ENCODE data around the gene TRIM62. TPM values are rescaled to one million over a fixed set of nuclear protein-coding genes. Genes with fewer than 3 reads are reported as not detected.

The TRIM62 gene
- total RNA-seq, 6 donors from 2014 or later, result 3.8 to 16.8 (median 5.5) TPM

DNA sequence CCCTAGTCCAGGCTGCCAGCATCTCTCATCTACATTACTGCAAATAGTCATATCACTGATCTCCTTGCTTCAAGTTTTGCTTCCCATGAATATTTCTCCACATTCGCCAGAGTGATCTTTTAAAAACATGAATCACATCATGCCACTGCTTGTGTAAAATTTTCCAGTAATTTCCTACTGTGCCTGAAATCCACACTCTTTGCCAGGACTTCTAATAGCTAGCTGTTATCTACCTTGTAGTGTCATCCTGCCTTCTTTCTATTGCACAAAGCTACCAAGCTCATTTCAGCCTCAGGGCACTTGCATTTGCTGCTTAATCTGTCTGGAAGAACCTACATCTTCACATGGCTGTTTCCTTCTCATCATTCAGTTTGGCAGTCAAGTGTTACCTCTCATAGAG is 40.5 kb upstream of the TRIM62 start:
- H3K9me3 ChIP-seq, result peaks cover 0 to 8% (median 6%) of the 10 kb centered on the region in 4 donors
- H3K4me3 ChIP-seq, result no peak overlapping the region
- H3K36me3 ChIP-seq, result no peaks in the 10 kb centered on the region
- peaks cover 4 to 10% (median 10%) of the 10 kb centered on the region in 4 donors for H3K4me1 ChIP-seq
- 88 to 92% methylated on average over 1 of the region's 1 CpG for WGBS, 2 donors
- ATAC-seq (ENCODE audit: low FRiP score in 2 of 2), result no peak
- TF ChIP-seq, protein P1, sequence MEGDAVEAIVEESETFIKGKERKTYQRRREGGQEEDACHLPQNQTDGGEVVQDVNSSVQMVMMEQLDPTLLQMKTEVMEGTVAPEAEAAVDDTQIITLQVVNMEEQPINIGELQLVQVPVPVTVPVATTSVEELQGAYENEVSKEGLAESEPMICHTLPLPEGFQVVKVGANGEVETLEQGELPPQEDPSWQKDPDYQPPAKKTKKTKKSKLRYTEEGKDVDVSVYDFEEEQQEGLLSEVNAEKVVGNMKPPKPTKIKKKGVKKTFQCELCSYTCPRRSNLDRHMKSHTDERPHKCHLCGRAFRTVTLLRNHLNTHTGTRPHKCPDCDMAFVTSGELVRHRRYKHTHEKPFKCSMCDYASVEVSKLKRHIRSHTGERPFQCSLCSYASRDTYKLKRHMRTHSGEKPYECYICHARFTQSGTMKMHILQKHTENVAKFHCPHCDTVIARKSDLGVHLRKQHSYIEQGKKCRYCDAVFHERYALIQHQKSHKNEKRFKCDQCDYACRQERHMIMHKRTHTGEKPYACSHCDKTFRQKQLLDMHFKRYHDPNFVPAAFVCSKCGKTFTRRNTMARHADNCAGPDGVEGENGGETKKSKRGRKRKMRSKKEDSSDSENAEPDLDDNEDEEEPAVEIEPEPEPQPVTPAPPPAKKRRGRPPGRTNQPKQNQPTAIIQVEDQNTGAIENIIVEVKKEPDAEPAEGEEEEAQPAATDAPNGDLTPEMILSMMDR (IDR thresholded peaks at IDR 0.05), result no peak
- no peak for TF ChIP-seq EP300 (IDR thresholded peaks at IDR 0.05)
- TF ChIP-seq POLR2AphosphoS5 (IDR thresholded peaks at IDR 0.05), result no peak
- TF ChIP-seq POLR2A (IDR thresholded peaks at IDR 0.05), result no peak
- DNase-seq, result no peak
- no peak overlapping the region for H3K27ac ChIP-seq
- H3K27me3 ChIP-seq, result no peaks in the 10 kb centered on the region

DNA sequence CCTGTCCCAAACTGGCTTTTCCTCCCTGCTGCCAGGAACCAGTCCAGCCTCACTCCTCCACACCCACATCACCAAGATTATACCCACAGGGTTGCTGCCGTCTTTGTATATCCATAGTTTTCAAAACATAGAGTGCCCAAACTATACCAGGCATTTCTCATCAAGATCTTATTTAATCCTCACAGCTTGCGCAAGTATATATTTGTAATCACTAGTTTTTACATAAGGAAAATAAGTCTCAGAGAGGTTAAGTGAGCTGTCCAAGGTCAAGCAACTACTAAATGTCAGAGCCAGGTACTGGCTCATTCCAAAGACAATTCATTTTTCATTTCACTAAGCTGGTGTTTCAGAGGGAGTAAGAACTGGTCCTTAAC is 39.5 kb upstream of the TRIM62 start:
- Histone ChIP-seq H3K36me3 (no peaks in the 10 kb centered on the region), H3K4me3 (no peak overlapping the region), H3K4me1 (peaks cover 4 to 10% (median 10%) of the 10 kb centered on the region in 4 donors), H3K27ac (no peak overlapping the region), H3K27me3 (no peaks in the 10 kb centered on the region), H3K9me3 (peaks cover 0 to 8% (median 6%) of the 10 kb centered on the region in 4 donors)
- 64% methylated on average over 2 of the region's 2 CpGs for WGBS, 2 donors
- TF ChIP-seq POLR2AphosphoS5 (IDR thresholded peaks at IDR 0.05) (no peak), EP300 (IDR thresholded peaks at IDR 0.05) (no peak), POLR2A (IDR thresholded peaks at IDR 0.05) (no peak)
- TF ChIP-seq, protein P1 (IDR thresholded peaks at IDR 0.05), result no peak
- DNase-seq, result no peak
- no peak for ATAC-seq (ENCODE audit: low FRiP score in 2 of 2)

DNA sequence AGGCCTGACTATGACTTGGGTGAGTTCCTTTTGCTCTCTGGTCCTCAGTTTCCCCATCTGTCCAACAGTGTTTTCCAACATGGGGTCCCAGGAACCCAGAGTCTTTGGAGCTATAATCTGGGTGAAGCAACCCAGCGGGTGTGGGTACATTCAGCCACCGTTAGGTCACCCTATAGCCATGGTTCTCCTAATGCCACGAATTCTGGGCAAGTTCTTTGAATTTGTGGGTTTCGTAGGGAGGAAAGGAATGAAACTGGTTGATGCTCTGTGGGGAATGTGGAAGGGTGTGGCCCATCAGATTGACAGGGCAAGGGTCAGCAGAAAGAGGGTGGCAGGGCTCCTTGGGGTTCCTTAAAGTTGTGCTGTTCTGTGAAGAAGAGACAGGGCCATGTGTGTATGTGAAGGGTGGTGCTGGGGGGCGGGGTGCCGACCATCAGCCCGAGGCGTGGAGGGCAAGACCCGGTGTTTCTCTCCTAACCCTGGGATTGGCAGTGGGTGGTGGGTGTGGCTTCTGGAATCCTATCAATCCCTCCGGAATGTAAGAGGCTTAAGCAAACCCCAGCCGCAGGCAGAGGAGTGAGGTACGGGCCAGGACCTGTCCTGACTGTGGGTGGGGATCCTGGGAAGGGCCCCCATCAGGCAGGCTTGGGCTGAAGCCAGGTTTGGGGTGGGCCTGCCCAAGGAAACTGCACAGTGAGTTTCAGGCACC is 39.0 kb upstream of the TRIM62 start:
- H3K27ac ChIP-seq, result no peak overlapping the region
- TF ChIP-seq POLR2AphosphoS5 (IDR thresholded peaks at IDR 0.05) (no peak), EP300 (IDR thresholded peaks at IDR 0.05) (no peak), POLR2A (IDR thresholded peaks at IDR 0.05) (no peak)
- TF ChIP-seq, protein P1 (IDR thresholded peaks at IDR 0.05), result no peak
- peaks cover 0 to 8% (median 6%) of the 10 kb centered on the region in 4 donors for H3K9me3 ChIP-seq
- peaks cover 4 to 10% (median 10%) of the 10 kb centered on the region in 4 donors for H3K4me1 ChIP-seq
- no peaks in the 10 kb centered on the region for H3K27me3 ChIP-seq
- DNase-seq, result peak; percentile 22 to 58
- WGBS, 2 donors, result 56 to 66% methylated on average over 9 to 12 of the region's 12 CpGs
- H3K4me3 ChIP-seq, result no peak overlapping the region
- no peaks in the 10 kb centered on the region for H3K36me3 ChIP-seq
- ATAC-seq (ENCODE audit: low FRiP score in 2 of 2), result peak; percentile 25 to 64

DNA sequence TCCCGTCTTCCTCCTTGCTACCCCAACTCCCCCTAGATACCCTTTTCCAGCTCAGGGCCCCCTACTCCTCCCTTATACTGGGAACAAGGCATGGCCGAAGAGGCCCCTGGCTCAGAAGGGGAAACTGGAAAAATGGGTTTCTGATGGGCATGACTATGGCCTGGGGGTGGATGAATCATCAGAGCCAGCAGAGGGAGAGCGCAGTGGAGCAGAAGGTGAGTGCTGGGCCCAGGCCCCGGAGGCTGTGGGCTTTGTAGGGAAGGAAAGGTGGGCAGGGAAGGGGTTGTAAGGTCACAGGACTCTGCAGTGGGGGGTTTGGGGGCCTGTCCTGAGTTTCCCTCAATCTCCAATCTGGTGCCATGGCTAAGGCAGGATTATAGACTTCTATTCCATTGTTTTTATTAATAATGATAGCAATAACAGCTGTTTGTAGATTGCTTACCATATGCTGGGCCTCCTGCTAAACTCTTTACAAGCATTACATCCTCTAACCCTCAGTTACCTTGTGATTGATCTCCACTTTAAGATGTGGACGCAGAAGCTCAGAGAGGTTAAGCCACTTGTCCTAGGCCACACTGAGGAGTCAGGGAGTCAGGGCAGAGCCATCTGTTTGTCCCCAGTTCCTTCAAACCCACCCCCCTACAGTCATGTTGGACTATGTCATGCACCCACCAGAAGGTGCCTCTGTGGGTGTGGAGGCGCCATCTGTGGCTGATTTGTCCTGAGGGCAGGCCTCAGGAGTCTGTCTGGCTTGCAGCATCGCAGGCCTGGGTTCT is 38.2 kb upstream of the TRIM62 start:
- Histone ChIP-seq H3K9me3 (peaks cover 0 to 8% (median 6%) of the 10 kb centered on the region in 4 donors), H3K27me3 (no peaks in the 10 kb centered on the region), H3K4me3 (no peak overlapping the region), H3K36me3 (no peaks in the 10 kb centered on the region), H3K4me1 (peaks cover 4 to 10% (median 10%) of the 10 kb centered on the region in 4 donors), H3K27ac (peak overlapping the region in 1 of 4 donors; percentile 25)
- DNase-seq, result no peak
- WGBS, 2 donors, result 88 to 92% methylated on average over 5 to 7 of the region's 7 CpGs
- no peak for ATAC-seq (ENCODE audit: low FRiP score in 2 of 2)
- TF ChIP-seq EP300 (IDR thresholded peaks at IDR 0.05) (no peak), POLR2A (IDR thresholded peaks at IDR 0.05) (no peak), POLR2AphosphoS5 (IDR thresholded peaks at IDR 0.05) (no peak)
- TF ChIP-seq, protein P1 (IDR thresholded peaks at IDR 0.05), result no peak
